GM12878 (cell line): ENCODE results near the gene RGS19. TPM values are rescaled to one million over a fixed set of nuclear protein-coding genes. Genes with fewer than 3 reads are reported as not detected.

Experiments
- CEBPB ChIP-seq, 2 experiments: fragments of 150-350 bp in 1 of 2; IDR thresholded peaks; 2 replicates each; pipeline ENCODE4 v1.6.1; 2012 to 2014; ENCODE audit warnings: low read depth in 2 of 2, low read length in 2 of 2, borderline replicate concordance in 1 of 2, inconsistent platforms in 1 of 2
- DPF2 ChIP-seq: fragments of 450-650 bp; IDR thresholded peaks from 2 replicates; pipeline ENCODE4 v1.6.1; 2017; ENCODE audit warnings: mild to moderate bottlenecking
- MTA2 ChIP-seq: fragments of 450-650 bp; IDR thresholded peaks from 2 replicates; pipeline ENCODE4 v1.6.1; 2016; ENCODE audit warnings: low read depth, mild to moderate bottlenecking, moderate library complexity
- NFXL1 ChIP-seq: fragments of 450-650 bp; IDR thresholded peaks from 2 replicates; pipeline ENCODE4 v1.6.1; 2017; ENCODE audit warnings: antibody characterized with exemption, mild to moderate bottlenecking, borderline replicate concordance
- NRF1 ChIP-seq: conservative IDR thresholded peaks from 2 replicates; pipeline ENCODE4 v1.6.1; 2011; ENCODE audit warnings: mild to moderate bottlenecking, low read depth, low read length, improper control_type of control experiment
- POLR2A ChIP-seq: IDR thresholded peaks from 2 replicates; pipeline ENCODE4 v1.6.1; 2011; ENCODE audit warnings: low read depth, mild to moderate bottlenecking, low read length
- SREBF1 ChIP-seq: IDR thresholded peaks from 2 replicates; pipeline ENCODE4 v1.6.1; 2012; ENCODE audit warnings: mild to moderate bottlenecking, low read length
- YBX1 ChIP-seq: fragments of 450-650 bp; IDR thresholded peaks from 2 replicates; pipeline ENCODE4 v1.6.1; 2016; ENCODE audit warnings: antibody characterized with exemption
- ZSCAN29 ChIP-seq: fragments of 450-650 bp; IDR thresholded peaks from 2 replicates; pipeline ENCODE4 v1.6.1; 2017; ENCODE audit warnings: mild to moderate bottlenecking, moderate library complexity
- polyA plus RNA-seq, 11 experiments: library from polyadenylated mRNA; depleted of rRNA in 4 of 11; unstranded in 6 of 11; stranded (reverse) in 5 of 11; fragments of >200 nt; fragmentation: Nextera tagmentation in 4 of 11; fragmentation: Illumina TruSeq in 1 of 11; extraction: Ambion mirVana in 4 of 11; extraction: Trizol in 1 of 11; gene quantifications; 1 replicate in 1 of 11; 2 replicates in 10 of 11; pipeline versions ENCODE4 v1.2.1 to v1.2.3, GENCODE V29; 2011 to 2016; ENCODE audit warnings: inconsistent platforms in 2 of 11, missing spikeins in 2 of 11, low read depth in 1 of 11
- total RNA-seq, 4 experiments: library from RNA; depleted of rRNA in 3 of 4; stranded (reverse); fragments of >200 nt in 3 of 4; fragmentation: Illumina TruSeq in 1 of 4; extraction: Trizol in 1 of 4; gene quantifications; 2 replicates each; pipeline versions ENCODE4 v1.2.1 to v1.2.3, GENCODE V29; 2013 to 2021
- TF ChIP-seq, protein P1 (sequence below): fragments of 450-650 bp; IDR thresholded peaks from 2 replicates; pipeline ENCODE4 v1.6.1; 2017; ENCODE audit warnings: mild to moderate bottlenecking

The RGS19 gene
- total and polyA plus RNA-seq, 10 of the 15 experiments (the other 5 are each of a cell fraction or from before 2014, with no cell fraction given): 0.82 to 62.4 (median 39.8) TPM

DNA sequence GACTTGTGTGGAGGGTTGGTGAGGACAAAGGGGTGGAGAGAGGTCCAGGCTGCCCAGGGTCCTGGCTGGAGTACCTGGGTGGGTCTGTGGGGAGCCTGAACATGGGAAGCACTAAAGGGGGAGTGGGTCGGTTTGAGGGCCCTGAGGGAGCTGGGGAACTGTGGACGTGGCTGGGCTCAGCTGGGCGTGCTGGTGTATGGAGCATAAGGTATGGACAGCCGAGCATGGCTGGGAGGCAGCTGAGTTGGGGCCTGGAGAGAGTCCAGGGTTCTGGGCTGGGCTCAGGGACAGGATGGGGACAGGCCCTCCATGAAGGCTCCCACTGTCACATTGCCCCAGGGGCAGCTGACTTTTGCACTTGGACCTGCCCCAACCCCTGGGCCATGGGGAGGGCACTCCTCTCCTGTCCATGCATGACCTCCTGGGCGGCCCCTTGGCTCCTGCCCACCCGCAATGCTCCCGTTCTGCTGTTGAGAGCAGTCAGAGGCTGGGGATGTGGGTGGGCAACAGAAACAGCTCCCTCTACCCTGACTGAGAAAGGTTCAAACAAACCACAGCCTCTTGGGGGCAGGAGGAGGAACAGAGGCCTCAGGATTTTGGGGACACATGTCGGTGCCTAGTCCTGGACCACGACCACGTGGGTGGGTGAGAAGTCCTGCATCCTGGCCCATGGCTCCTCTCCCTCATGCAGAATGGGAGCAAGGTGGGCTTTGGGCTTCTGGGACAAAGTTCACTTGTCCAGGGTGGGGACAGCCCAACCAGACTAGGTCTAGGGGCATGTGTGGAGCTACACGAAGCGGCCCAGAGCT lies 38.9 kb downstream of the RGS19 start (continued):
- no peak for TF ChIP-seq NRF1
- TF ChIP-seq, protein P1, sequence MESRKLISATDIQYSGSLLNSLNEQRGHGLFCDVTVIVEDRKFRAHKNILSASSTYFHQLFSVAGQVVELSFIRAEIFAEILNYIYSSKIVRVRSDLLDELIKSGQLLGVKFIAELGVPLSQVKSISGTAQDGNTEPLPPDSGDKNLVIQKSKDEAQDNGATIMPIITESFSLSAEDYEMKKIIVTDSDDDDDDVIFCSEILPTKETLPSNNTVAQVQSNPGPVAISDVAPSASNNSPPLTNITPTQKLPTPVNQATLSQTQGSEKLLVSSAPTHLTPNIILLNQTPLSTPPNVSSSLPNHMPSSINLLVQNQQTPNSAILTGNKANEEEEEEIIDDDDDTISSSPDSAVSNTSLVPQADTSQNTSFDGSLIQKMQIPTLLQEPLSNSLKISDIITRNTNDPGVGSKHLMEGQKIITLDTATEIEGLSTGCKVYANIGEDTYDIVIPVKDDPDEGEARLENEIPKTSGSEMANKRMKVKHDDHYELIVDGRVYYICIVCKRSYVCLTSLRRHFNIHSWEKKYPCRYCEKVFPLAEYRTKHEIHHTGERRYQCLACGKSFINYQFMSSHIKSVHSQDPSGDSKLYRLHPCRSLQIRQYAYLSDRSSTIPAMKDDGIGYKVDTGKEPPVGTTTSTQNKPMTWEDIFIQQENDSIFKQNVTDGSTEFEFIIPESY: no peak
- no peak for TF ChIP-seq ZSCAN29
- TF ChIP-seq POLR2A: peak; percentile 24
- no peak for TF ChIP-seq YBX1
- TF ChIP-seq DPF2: no peak
- TF ChIP-seq NFXL1: no peak
- TF ChIP-seq SREBF1: no peak
- TF ChIP-seq MTA2: peak; percentile 4; the same call in 1 of the 2 replicates
- no peak for TF ChIP-seq CEBPB (IDR thresholded peaks at IDR 0.05; ENCODE audit: borderline replicate concordance in 1 of 2, low read depth in 2 of 2, low read length in 2 of 2)
